Right kidney (tissue), 9 donors: ENCODE data around the gene BPIFA2.
"Not testable (repeated sequence)": the region's sequence is repeated elsewhere in the genome, so short reads cannot be mapped to it uniquely, and the experiment has no call there.

Experiments
- DNase-seq: peaks from one replicate; pipeline ENCODE4 v3.0.0-alpha.2; 2016
- long read RNA-seq, 8 donors: transcript quantifications; one replicate each; lab custom pipeline, GENCODE V29; 2026

BPIFA2 gene, protein sequence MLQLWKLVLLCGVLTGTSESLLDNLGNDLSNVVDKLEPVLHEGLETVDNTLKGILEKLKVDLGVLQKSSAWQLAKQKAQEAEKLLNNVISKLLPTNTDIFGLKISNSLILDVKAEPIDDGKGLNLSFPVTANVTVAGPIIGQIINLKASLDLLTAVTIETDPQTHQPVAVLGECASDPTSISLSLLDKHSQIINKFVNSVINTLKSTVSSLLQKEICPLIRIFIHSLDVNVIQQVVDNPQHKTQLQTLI
- long read RNA-seq, donor 1 = 0 reads
- long read RNA-seq, donor 2 = 0 reads
- long read RNA-seq, donor 3 = 0 reads
- long read RNA-seq, donor 4 = 0 reads
- long read RNA-seq, donor 5 = 0 reads
- long read RNA-seq, donor 6 = 0 reads
- long read RNA-seq, donor 7 = 0 reads
- long read RNA-seq, donor 8 = 0 reads

DNA sequence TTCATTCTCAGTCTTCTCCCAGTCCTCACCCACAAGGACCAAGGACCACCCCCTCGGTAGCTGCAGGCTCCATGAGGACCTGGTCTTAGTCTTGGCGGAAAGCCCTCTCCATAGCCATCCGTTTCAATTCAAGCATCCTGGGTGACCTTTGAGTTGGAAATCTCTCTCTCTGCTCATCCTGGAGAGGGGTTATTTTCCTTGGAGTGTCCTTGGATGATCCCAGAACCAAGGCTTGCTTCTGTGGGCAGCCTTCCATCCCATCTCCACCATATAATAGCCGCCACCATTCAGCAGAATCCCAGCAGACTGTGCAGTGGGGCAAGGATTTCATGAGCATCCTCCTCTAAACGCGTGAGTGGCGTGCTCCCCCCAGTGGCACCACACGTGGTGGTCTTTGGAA lies at the start of gene BPIFA2:
TSS of gene BPIFA2 (plus strand) at position 301 of the 400 bp plus-strand sequence. CDS start 987 bp downstream, outside the sequence.
- no peak for DNase-seq

DNA sequence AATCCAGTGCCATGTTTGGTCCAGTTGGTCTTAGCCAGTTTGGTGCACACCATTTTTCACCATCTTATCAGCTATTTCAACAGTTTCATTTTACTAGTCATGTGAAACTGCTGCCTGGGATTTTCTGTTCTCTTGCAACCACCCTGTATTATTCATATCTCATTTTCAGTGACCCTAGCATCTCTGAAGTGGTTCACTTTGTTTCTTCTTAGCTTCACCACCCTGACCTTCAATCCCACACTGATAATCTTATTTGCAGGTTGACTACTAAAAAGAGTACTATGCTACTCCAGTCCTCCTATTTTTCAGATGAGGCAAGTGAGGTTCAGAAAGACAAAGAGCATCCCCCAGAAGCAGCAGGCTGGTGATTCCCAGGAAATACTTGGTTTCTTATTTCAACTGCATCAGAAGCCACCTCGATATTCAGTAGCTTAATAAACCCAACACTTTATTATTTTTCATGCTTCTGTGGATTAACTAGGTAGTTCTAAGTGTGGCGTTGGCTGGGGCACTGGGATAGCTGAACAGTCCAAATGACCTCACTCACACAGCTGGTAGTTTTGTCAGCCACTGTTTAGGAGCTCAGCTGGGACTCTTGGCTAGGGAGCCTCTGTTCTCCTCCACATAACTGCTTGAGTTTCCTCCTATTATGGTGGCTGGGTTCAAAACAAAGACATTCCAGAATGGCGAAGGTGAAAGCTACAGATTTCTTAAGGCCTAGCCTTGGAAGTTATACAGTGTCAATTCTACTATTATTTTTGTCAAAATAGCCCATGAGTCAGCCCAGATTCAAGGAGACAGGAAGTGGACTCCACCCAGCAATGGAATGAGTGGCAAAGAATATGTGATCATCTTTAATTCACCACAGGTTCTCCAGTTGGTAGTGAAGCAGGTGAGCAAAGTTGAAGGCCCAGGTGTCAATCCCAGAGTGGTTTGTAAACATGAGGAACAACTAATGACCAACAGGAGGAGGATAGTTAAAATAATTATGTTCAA lies 47.9 kb upstream of the BPIFA2 start:
- DNase-seq = no peak

DNA sequence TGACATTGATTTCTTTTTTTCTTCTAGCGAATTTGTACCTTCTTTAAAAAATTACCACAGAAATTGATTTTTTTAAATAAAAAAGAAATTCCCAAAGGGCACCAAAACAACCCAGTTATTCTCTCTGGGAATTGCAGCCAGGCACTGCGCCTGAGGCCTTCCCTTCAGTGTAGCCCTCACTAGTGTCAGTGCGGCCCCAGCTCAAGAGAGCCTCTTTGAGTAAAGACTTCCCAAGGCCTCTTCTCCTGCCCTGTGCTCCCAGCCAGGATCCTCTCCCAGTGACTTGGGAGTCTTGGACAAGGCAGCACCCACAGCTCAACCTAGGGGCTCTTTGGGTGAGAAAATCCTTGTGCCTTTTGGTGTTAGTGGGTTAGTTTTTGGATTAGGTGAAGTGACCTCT lies 47.0 kb upstream of the BPIFA2 start:
- DNase-seq = no peak

DNA sequence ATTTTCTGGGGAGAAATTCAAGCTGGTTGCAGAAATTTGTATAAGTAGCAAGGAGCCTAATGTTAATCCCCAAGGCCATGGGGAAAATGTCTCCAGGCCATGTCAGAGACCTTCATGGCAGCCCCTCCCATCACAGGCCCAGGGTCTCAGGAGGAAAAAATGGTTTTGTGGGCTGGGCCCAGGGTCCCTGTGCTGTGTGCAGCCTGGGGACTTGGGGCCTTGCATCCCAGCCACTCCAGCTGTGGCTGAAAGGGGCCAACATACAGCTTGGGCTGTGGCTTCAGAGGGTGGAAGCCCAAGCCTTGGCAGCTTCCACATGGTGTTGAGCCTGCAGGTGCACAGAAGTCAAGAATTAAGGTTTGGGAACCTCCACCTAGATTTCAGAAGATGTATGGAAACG lies 45.7 kb upstream of the BPIFA2 start:
- DNase-seq = not testable (repeated sequence)

DNA sequence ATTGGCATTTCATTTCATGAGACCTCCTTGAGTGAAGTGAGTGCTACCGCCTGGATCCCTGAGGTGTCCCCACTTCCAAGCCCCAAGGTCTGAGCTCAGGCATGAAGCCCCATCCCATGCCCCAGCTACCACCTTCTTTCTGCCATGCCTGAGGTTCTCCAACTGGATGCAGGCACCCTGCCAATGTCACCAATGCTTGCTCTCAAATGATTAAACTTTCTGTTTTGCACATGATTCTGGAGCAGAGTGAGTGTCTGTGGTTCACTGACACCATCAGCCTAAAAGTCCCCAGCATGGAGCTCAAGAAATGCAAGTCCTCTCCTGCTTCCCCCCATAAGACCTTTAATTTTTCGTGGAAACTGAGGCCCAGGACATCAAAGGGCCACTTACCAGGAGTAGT lies 43.7 kb upstream of the BPIFA2 start:
- DNase-seq = no peak

DNA sequence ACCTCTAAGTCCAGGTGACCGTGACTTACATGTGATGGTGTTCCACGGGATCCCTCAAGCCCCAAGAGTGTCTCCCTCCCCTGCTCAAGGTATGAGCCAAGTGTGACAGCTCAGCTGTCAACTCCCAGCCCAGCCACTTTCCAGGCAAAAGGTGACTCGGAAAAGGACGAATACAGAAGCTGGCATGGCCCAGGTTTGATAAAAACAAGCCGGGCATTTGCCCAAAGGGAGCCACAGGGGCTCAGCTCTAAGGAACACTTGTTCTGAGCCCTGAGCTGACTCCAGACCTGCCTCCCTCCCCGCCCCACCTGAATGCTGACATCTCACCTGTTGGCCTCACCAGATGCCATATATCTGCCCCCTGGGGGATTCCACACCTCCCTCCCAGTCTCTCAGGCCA lies 43.0 kb upstream of the BPIFA2 start:
- no peak for DNase-seq

DNA sequence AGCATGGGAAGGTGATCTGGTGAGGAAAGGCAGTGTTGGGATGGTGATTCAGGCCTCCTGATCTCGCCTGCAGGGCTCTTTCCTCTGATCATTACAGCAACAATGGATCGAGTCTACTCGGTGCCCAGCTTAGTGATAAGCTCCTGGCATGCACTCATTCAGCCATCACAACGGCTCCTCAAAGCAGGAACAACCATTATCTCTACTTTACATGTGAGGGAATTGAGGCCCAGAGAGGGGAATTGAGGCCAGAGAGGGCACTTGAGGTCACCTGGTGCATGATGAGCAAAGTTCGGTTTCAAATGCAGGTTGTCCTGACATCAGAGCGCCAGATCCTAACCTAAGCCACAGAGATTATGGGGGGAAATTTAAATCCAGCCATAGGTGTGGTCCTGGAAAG lies 42.0 kb upstream of the BPIFA2 start:
- DNase-seq = no peak

DNA sequence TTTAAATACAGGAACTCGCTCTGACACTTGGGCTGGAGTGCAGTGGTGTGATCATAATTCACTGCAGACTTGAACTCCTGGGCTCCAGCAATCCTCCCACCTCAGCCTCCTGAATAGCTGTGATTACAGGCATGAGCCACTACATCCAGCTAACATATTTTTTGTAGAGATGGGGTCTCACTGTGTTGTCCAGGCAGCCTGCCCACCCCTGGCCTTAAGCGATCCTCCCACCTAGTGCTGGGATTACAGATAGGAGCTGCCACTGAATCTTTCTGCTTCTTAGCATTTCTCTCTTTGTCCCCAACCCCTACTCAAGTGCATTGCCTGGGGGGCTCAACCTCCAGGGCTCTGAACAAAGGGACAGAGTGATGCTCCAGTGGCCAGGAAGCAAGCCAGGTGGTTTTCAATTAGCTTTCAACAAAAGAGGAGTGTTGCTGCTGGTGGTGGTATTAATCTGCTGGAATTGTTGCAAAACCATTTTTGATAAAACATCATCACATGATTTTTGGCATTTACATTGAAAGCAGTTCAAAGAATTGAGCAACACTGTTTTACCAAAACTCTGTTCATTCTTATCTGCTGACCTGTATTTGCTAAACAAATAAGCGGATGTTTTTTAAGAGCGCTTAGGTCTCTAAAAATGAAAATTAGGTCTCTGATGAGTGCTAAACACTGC lies 40.4 kb upstream of the BPIFA2 start:
- no peak for DNase-seq

DNA sequence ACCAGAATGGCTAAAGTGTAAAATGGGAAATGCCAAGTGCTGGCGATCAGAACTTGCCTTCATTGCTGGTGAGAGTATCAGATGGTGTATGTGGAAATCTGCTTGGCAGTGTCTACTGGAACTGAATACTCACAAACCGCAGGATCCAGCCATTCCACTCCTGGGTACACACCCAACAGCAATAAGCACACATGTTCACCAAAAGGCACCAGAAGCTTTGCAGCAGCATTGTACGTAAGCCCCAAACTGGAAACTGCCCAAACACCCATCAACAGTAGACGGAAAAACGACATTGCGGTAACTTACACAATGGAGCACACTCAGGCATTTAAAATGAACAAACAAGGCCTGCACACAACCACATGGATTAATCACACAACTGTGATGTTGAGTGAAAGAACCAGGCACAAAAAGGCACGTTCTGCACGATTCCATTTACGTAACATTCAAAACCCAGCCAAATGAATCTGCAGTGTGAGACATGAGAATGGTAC lies 37.3 kb upstream of the BPIFA2 start:
- DNase-seq = no peak

DNA sequence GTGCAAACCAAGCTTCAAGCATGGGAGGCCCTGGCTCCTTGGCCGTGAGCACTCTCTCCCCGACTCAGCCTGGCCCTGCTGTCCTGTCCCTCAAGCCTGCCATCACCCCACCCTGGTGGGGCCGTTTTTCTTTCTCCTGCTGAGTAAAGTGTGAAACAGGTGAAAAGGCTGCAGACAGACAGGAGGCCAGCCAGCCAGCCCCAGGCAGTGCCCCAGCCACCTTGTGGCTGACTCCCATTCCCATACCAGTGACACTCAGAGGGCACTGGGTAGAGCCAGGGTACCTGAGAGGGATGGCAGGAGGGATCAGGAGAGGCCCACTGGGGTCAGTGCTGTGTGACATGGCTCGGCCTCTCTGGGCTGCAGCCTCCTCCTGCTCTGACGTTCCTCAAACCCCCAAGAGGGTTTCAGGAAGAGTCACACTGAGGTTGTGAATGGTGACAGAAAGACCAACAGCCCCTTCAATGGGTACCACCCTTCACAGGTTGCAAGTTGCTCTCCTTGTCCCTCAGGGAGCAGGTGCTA lies 35.9 kb upstream of the BPIFA2 start:
- DNase-seq = no peak

DNA sequence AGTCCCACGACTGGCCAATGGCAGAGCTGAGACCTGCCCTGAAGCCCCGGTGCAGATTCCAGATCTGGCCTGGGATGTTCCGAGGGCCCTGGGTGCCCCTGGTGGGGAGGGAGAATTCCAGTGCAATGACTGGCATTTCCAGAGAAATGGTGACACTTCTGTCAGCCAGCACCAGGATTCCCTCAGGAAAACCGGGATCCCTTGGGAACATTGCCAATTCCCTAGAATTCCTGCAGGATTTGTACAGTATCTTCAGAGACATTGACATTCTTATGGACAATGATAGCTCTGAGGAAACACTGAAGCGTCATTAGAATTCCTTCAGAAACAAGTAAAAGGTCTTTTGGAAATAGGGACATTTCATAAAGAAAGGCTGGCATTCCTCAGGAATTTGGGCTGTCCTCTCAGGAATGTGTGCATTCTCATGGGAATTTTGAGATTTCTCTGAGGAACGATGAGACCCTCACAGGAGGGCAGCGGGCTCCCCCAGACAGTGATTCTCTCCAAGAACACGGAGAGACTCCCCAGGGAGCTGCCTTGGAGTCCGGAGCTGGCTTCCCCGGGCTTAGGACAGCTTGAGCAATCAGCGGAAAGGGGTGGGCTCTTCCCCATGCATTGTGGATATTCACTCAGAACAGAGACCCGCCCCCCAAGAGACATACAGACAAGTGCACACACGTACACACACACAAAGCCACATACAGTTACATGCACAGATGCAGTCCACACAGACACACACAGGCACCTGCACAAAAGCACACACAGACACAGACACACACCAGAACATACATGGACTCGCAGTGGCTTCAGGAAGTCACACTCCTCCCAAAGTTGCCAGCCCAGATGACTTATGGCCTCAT lies 35.2 kb upstream of the BPIFA2 start:
- no peak for DNase-seq

DNA sequence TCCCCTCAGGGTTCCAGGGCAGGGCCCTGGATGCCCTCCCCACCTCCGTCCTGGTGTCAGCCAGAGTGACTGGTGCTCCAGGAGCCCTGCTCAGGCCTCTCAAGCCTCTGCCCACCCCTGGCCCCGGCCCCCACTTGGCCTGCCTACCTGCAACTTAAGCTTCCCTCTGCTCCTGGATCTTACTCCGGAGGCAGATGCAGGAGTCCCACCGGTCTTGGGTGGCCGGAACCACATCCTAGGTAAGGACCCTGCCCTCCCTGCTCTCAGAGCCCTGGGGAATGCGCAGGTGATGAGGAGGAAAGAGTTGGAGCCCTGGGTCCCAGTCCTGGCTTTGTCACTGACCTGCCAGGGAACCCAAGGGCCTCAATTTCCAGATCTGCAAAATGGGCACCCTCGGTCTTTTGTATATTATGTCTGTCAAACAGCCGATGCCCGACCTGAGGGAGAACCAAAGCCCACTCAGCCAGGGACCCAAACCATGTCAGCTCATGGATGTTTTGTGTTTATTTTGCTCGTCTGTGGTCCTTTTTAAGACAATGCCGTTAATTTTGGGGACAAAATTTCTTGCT lies 34.5 kb upstream of the BPIFA2 start:
- DNase-seq = no peak

DNA sequence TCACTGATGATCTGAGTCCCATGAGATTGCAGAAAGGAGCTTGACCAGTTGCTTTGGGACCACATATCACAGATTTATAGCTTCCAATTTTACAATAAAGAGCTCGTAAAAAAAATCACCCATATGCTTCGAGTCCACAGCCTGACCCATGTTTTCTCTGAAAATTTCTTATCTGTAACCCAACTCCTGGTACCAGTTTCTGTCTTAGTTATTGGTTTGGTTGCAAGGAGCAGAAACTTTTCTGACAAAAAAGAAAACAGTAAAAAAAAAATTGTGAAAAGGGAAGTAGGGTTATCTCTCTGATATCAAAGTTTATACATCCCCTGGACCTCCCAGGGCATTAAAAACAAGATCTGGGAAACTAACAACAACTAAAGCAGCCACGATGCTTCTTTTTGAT lies 30.8 kb upstream of the BPIFA2 start:
- DNase-seq = no peak

DNA sequence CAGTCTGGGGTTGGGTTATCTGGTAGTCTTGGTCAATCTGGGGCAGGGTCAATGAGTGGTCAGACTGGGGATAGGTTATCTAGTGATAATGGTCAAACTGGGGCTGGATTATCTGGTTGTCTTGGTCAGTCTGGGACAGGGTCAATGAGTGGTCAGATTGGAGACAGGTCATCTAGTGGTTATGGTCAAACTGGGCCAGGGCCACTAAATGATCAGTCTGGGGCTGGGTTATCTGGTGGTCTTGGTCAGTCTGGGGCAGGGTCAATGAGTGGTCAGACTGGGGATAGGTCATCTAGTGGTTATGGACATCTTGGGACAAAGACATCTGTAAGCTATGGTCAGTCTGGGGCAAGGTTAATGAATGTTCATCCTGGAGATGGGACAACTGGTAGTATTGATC lies 28.5 kb upstream of the BPIFA2 start:
- no peak for DNase-seq

DNA sequence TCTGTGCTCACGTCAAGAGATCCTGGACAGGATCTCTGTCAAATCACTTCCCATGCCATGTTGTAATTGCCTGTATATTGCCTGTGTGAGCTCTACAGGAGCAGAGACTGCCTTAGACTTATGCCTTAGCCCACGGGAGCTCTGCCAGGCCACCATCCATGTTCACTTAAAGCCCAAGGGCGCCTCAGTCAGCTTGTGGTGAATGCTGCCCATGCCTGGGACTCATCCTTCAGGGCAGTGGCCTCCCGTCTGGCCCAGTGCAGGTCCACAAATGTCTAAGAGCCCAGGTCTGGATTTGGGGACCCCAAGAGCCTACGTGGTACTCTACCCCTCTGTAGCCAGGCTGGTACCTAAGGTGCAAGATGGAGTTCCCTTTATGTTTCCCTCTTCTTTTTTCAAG lies 22.4 kb upstream of the BPIFA2 start:
- DNase-seq = no peak

DNA sequence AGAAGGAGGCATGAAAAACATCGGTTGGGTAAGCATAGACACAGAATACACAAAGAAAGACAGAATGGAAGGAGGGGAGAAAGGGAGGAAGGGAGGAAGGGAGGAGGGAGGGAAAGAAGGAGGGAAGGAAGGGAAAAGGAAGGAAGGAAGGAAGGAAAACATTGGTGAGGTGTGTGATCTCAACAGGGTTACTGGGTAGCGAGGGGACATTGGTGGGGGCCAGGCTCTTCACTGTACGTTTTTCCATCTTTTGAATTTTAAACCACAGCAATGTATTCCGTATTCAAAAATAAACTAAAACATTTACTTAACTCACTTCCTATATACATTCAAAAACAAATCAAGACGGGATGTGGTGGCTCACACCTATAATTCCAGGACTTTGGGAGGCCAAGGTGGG lies 20.7 kb upstream of the BPIFA2 start:
- no peak for DNase-seq

DNA sequence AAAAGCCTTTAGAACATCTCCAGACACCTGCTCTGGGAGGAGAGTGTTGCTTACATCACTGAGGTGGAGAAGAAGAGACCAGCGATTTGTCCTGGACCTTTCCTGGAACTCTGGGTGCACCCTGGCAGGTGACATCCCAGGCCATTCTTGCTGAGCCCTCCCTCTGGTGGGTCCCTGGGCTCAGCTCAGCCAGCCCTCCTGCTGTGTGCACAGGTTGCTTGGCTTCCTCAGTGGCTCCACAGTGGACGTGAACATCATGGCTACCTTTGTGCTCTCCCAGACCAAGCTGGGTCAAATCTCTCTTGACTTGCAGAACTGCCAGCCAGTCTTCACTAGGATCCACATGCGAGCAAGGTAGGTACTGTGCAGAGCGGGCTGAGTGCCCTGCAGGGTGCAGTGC lies 19.9 kb upstream of the BPIFA2 start:
- DNase-seq = no peak

DNA sequence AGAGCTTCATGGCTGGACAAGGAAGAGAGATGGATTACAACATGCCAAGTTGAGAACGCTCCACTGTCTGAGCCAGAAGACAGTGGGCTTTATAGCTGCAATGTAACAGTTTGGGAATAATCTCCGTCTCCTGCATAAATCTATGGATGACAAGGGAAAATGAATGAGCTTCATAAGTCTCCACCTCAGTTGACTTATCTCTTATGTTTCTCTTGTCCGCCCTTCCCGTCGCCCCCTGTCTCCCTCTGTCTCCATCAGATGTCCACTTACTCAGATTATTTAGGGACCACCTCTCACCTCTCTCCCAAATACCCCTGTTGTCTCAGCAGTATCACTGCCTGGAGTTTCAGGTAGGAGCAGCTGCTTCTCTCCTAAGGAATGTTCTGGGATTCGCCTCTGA lies 13.7 kb upstream of the BPIFA2 start:
- no peak for DNase-seq

DNA sequence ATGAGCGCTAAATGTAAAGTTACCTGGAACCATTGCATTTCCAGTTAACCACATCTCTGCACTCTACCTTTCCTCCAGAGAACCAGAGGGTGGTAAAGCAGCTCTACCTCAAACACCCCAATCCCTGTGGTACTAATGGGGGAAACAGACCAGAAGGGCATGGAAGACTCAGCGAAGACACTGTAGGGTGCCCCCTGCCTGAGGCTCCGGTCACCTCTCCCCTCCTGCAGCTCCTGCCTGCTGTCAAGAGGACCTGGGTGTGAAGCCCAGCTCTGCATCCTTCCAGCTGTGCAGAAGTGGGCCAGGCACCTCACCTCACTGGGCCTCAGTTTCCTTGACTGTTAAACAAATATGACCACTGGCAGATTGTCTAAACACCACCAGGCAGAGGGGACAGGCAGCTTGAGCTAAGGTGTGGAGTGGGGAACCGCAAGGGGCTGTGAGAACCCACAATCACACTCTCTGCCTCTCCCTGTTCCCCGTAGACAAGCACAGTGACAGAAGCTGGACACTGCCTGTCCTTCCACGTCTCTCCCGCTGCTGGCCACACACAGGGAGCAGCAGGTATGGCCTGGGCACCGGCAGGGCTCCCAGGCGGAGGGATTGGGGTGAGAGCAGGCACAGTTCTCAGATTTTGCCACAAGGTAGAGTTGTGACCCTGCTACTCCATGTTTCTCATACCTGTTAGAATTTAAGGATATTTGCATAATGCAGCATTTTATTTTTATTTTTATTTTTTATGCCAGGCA lies 9.1 kb upstream of the BPIFA2 start:
- DNase-seq = no peak

DNA sequence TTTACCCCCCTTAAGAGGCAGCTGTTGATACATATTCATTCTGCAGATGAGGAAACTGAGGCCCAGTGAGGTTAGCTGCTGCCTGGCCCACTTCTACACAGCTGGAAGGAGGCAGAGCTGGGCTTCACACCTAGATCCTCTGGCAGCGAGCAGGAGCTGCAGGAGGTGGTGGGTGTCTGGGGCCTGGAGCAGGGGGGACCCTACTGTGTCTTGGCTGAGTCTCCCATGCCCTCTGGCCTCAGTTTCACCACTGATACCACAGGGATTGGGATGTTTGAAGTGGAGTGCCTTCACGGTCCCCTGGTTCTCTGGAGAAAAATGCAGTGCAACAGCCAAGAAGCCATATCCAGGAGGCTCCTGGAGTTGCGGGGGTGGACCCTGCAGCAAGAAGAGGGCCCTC lies 8.2 kb upstream of the BPIFA2 start:
- no peak for DNase-seq
